GM12878 (cell line): Measurements from ENCODE around the gene RAB44. TPM values are rescaled to one million over a fixed set of nuclear protein-coding genes. Genes with fewer than 3 reads are reported as not detected.
A peak's percentile ranks its signal among the peaks of the same experiment; 100 is the strongest.

Source experiments
- ATAC-seq: fragments of 200-7000 bp; cut with Tn5 transposase; 3 replicates; pipeline ENCODE4 v1.9.1; 2020; ENCODE audit warnings: mild to moderate bottlenecking, moderate library complexity
- BruUV-seq: library from RNA; stranded (reverse); fragments of 400-500 nt; replicated peaks from 2 replicates; lab custom pipeline; 2021; lab: Mats Ljungman, UMichigan
- CTCF ChIA-PET: fragments of 300-600 bp; sonication (Branson Sonifier 250); formaldehyde crosslinking; extraction: SDS; loops from one replicate; lab custom pipeline; 2021; ENCODE audit warnings: inconsistent platforms; lab: Yijun Ruan, JAX
- POLR2A ChIA-PET: fragments of 350-600 bp; formaldehyde crosslinking; extraction: SDS; loops from one replicate; lab custom pipeline; 2021; ENCODE audit warnings: inconsistent platforms; lab: Charles Lee
- RAD21 ChIA-PET: fragments of 300-600 bp; sonication (Branson Sonifier 250); formaldehyde crosslinking; loops from one replicate; lab custom pipeline; 2023; ENCODE audit warnings: antibody characterized with exemption; ENCODE audit not compliant: unreplicated experiment; lab: Charles Lee
- SMC1A ChIA-PET: fragments of 300-600 bp; sonication (Branson Sonifier 250); formaldehyde crosslinking; loops from one replicate; lab custom pipeline; 2023; ENCODE audit not compliant: unreplicated experiment, uncharacterized antibody; lab: Charles Lee
- DNase-seq: peaks from one replicate; pipeline ENCODE4 v3.0.0-alpha.2; 2011; ENCODE audit warnings: low read depth, low spot score
- FAIRE-seq: peaks from 3 replicates; lab custom pipeline; 2011; peaks lifted over from hg19 to GRCh38; lab: Jason Lieb, UNC
- H2AFZ ChIP-seq: 2 replicates; pipeline ENCODE4 v1.6.0; 2011; ENCODE audit warnings: low read depth, low read length, control low read depth; ENCODE audit not compliant: control insufficient read depth
- H3K27ac ChIP-seq: 2 replicates; pipeline ENCODE4 v1.5.1; 2011; ENCODE audit warnings: control low read depth; ENCODE audit not compliant: control insufficient read depth, insufficient read depth
- H3K27me3 ChIP-seq, 2 experiments: replicated peaks in 1 of 2; 2 replicates each; pipeline versions ENCODE4 v1.6.0 to v1.6.1; 2011; ENCODE audit warnings: low read length in 1 of 2; ENCODE audit not compliant: control insufficient read depth in 2 of 2, insufficient read depth in 2 of 2
- H3K36me3 ChIP-seq, 2 experiments: 2 replicates each; pipeline ENCODE4 v1.5.1; 2011; ENCODE audit warnings: low read length in 1 of 2; ENCODE audit not compliant: control insufficient read depth in 2 of 2, insufficient read depth in 2 of 2
- H3K4me1 ChIP-seq: 2 replicates; pipeline ENCODE4 v1.6.1; 2011; ENCODE audit warnings: mild to moderate bottlenecking, low read length, moderate library complexity, mixed read lengths; ENCODE audit not compliant: control insufficient read depth, insufficient read depth
- H3K4me2 ChIP-seq: 2 replicates; pipeline ENCODE4 v1.6.0; 2011; ENCODE audit warnings: control low read depth; ENCODE audit not compliant: control insufficient read depth, insufficient read depth
- H3K4me3 ChIP-seq: fragments of 200-600 bp; sonication (generic); 2 replicates; pipeline ENCODE4 v1.5.1; 2016
- H3K79me2 ChIP-seq: 2 replicates; pipeline ENCODE4 v1.6.0; 2011; ENCODE audit warnings: low read length; ENCODE audit not compliant: control insufficient read depth, insufficient read depth
- H3K9ac ChIP-seq: 2 replicates; pipeline ENCODE4 v1.8.0; 2011; ENCODE audit warnings: low read length, control low read depth, mixed read lengths; ENCODE audit not compliant: control insufficient read depth, insufficient read depth
- H3K9me3 ChIP-seq: replicated peaks from 3 replicates; pipeline ENCODE4 v1.5.1; 2011; ENCODE audit warnings: mild to moderate bottlenecking, low read length; ENCODE audit not compliant: control insufficient read depth, insufficient read depth
- H4K20me1 ChIP-seq: 2 replicates; pipeline ENCODE4 v1.6.0; 2011; ENCODE audit not compliant: control insufficient read depth, insufficient read depth
- BHLHE40 ChIP-seq, 2 experiments: fragments of 450-650 bp in 1 of 2; IDR thresholded peaks; 2 replicates each; pipeline ENCODE4 v1.6.1; 2011 to 2017; ENCODE audit warnings: low read depth in 2 of 2, borderline replicate concordance in 1 of 2, improper control_type of control experiment in 1 of 2, low read length in 1 of 2, mild to moderate bottlenecking in 1 of 2
- BRCA1 ChIP-seq: IDR thresholded peaks from 2 replicates; pipeline ENCODE4 v1.6.1; 2011; ENCODE audit warnings: low read depth, low read length, improper control_type of control experiment
- DPF2 ChIP-seq: fragments of 450-650 bp; IDR thresholded peaks from 2 replicates; pipeline ENCODE4 v1.6.1; 2017; ENCODE audit warnings: mild to moderate bottlenecking
- GABPA ChIP-seq: IDR thresholded peaks from 2 replicates; pipeline ENCODE4 v1.6.1; 2014; ENCODE audit warnings: antibody characterized with exemption, low read depth, mild to moderate bottlenecking, inconsistent platforms
- HDAC2 ChIP-seq: fragments of 200-600 bp; sonication (generic); IDR thresholded peaks from 2 replicates; pipeline ENCODE4 v1.6.1; 2017
- JUNB ChIP-seq: IDR thresholded peaks from 2 replicates; pipeline ENCODE4 v1.6.1; 2016; ENCODE audit warnings: antibody characterized with exemption, mild to moderate bottlenecking
- MTA2 ChIP-seq: fragments of 450-650 bp; IDR thresholded peaks from 2 replicates; pipeline ENCODE4 v1.6.1; 2016; ENCODE audit warnings: low read depth, mild to moderate bottlenecking, moderate library complexity
- NFIC ChIP-seq: IDR thresholded peaks from 2 replicates; pipeline ENCODE4 v1.6.1; 2012; ENCODE audit warnings: low read depth, mild to moderate bottlenecking, inconsistent platforms, low read length, moderate library complexity
- PKNOX1 ChIP-seq: fragments of 450-650 bp; IDR thresholded peaks from 2 replicates; pipeline ENCODE4 v1.6.1; 2016; ENCODE audit warnings: mild to moderate bottlenecking
- RFX5 ChIP-seq: IDR thresholded peaks from 2 replicates; pipeline ENCODE4 v1.6.1; 2011; ENCODE audit warnings: low read depth, low read length, improper control_type of control experiment
- RUNX3 ChIP-seq: IDR thresholded peaks from 2 replicates; pipeline ENCODE4 v1.6.1; 2012; ENCODE audit warnings: low read length, inconsistent platforms
- SMAD1 ChIP-seq: fragments of 450-650 bp; IDR thresholded peaks from 2 replicates; pipeline ENCODE4 v1.6.1; 2018; ENCODE audit warnings: mild to moderate bottlenecking, low read depth; ENCODE audit not compliant: partially characterized antibody
- SREBF2 ChIP-seq: IDR thresholded peaks from 2 replicates; pipeline ENCODE4 v1.6.1; 2012; ENCODE audit warnings: mild to moderate bottlenecking, low read length
- TCF3 ChIP-seq: IDR thresholded peaks from 2 replicates; pipeline ENCODE4 v1.6.1; 2012; ENCODE audit warnings: low read depth, mild to moderate bottlenecking, low read length, borderline replicate concordance; ENCODE audit not compliant: insufficient read depth
- WGBS: methylation state at CpG from one replicate; pipeline ENCODE4 v1.1.6; 2016; ENCODE audit warnings: low lambda C conversion rate; ENCODE audit not compliant: insufficient replicate concordance, insufficient coverage; ENCODE audit errors: missing lambda C conversion rate; 5-methylcytosine and 5-hydroxymethylcytosine counted together
- in situ Hi-C: fragments of 300-500 bp; cut with MboI; formaldehyde crosslinking; loops from 9 replicates; pipeline ENCODE4 v1.14.3; 2018; ENCODE audit warnings: mixed read lengths
- intact Hi-C: fragments of 100-400 bp; cut with micrococcal nuclease; formaldehyde crosslinking; loops from one replicate; pipeline ENCODE4 v1.14.2; 2022; ENCODE audit not compliant: unreplicated experiment
- polyA plus RNA-seq, 11 experiments: library from polyadenylated mRNA; depleted of rRNA in 4 of 11; unstranded in 6 of 11; stranded (reverse) in 5 of 11; fragments of >200 nt; fragmentation: Nextera tagmentation in 4 of 11; fragmentation: Illumina TruSeq in 1 of 11; extraction: Ambion mirVana in 4 of 11; extraction: Trizol in 1 of 11; gene quantifications; 1 replicate in 1 of 11; 2 replicates in 10 of 11; pipeline versions ENCODE4 v1.2.1 to v1.2.3, GENCODE V29; 2011 to 2016; ENCODE audit warnings: inconsistent platforms in 2 of 11, missing spikeins in 2 of 11, low read depth in 1 of 11
- total RNA-seq, 4 experiments: library from RNA; depleted of rRNA in 3 of 4; stranded (reverse); fragments of >200 nt in 3 of 4; fragmentation: Illumina TruSeq in 1 of 4; extraction: Trizol in 1 of 4; gene quantifications; 2 replicates each; pipeline versions ENCODE4 v1.2.1 to v1.2.3, GENCODE V29; 2013 to 2021

The RAB44 gene
- total and polyA plus RNA-seq, 10 of the 15 experiments (the other 5 are each of a cell fraction or from before 2014, with no cell fraction given), result 0.01 to 0.08 (median 0.05) TPM; not detected in 2

- no peak for TF ChIP-seq BRCA1
- TF ChIP-seq TCF3, result no peak
- TF ChIP-seq MTA2, result no peak
- no peak for TF ChIP-seq SREBF2
- no peak for TF ChIP-seq JUNB
- TF ChIP-seq RFX5, result no peak
- TF ChIP-seq SMAD1, result no peak
- TF ChIP-seq RUNX3, result no peak
Observed at GRCh38 chr6:36655085-36655724, 42.4 kb upstream of the RAB44 start (continued).

- no peak for FAIRE-seq
- ChIA-PET POLR2A (interaction anchor here (0.6 to 11.8 kb wide), 5 partner anchors 10 to 28 kb away, joined by 3 to 104 read pairs (median 3); partner anchors contain the start of gene CDKN1A), CTCF (interaction anchor here (0.6 to 0.8 kb wide), 2 partner anchors 31 to 501 kb away, joined by 3 read pairs; no protein-coding TSS in a partner anchor), SMC1A (interaction anchor here (1.0 to 16.7 kb wide), 3 partner anchors 14 to 38 kb away, joined by 3 to 240 read pairs (median 6); partner anchors contain the start of gene CDKN1A), RAD21 (no interaction called here)
- Histone ChIP-seq H3K9ac (no peak overlapping the region), H3K4me1 (peaks cover 64% of the 10 kb centered on the region), H3K9me3 (no peaks in the 10 kb centered on the region; the same call in 1 of the 3 replicates), H3K4me3 (no peak overlapping the region), H3K4me2 (no peak overlapping the region), H3K36me3 (no peaks in the 10 kb centered on the region), H2AFZ (no peak overlapping the region), H4K20me1 (no peaks in the 10 kb centered on the region), H3K27me3 (no peaks in the 10 kb centered on the region), H3K79me2 (no peaks in the 10 kb centered on the region), H3K27ac (no peak overlapping the region)
- no TSS peak for BruUV-seq
- in situ Hi-C loops (no loop called here), intact Hi-C loops (no loop called here)
- no peak for DNase-seq
- TF ChIP-seq PKNOX1, result no peak
- TF ChIP-seq NFIC, result no peak
- TF ChIP-seq RUNX3, result peak; percentile 23; the same call in 1 of the 2 replicates
- no peak for TF ChIP-seq BHLHE40 (IDR thresholded peaks at IDR 0.05; ENCODE audit: borderline replicate concordance in 1 of 2, low read depth in 2 of 2, low read length in 1 of 2)
- no peak for TF ChIP-seq DPF2
- TF ChIP-seq HDAC2, result no peak
- no peak for TF ChIP-seq GABPA
- no peak for ATAC-seq
- 28% methylated on average over 5 of the region's 5 CpGs for WGBS
Observed at GRCh38 chr6:36656441-36656840, 41.2 kb upstream of the RAB44 start.
